C4-2B (cell line): ENCODE results near the gene BLOC1S4.
A peak's percentile ranks its signal among the peaks of the same experiment; 100 is the strongest.

Source experiments
- CTCF ChIP-seq: fragments of 450-650 bp; conservative IDR thresholded peaks from 2 replicates; pipeline ENCODE4 v1.5.1; 2017; ENCODE audit warnings: mild to moderate bottlenecking
- ZFX ChIP-seq: fragments of 450-650 bp; IDR thresholded peaks from 2 replicates; pipeline ENCODE4 v1.6.1; 2017

- TF ChIP-seq CTCF (peak; percentile 85), ZFX (no peak)
Observed at GRCh38 chr4:6687947-6688878, 27.8 kb upstream of the BLOC1S4 start.
